SU-DHL-6 (cell line): ENCODE data around the gene DRAXIN.

ENCODE experiments used
- H2AFZ ChIP-seq: fragments of 200-600 bp; sonication (generic); 2 replicates; pipeline ENCODE4 v1.6.1; 2014; ENCODE audit warnings: low read depth, mild to moderate bottlenecking, moderate library complexity, mixed read lengths, antibody characterized with exemption, low read length; ENCODE audit not compliant: severe bottlenecking
- H3F3A ChIP-seq: fragments of 200-600 bp; shearing (Covaris generic); 2 replicates; pipeline ENCODE4 v1.6.0; 2016; ENCODE audit warnings: antibody characterized with exemption, mild to moderate bottlenecking; ENCODE audit not compliant: insufficient read depth
- H3K27ac ChIP-seq: fragments of 200-600 bp; sonication (generic); 2 replicates; pipeline ENCODE4 v1.5.1; 2016; ENCODE audit warnings: low read depth, mild to moderate bottlenecking, low read length, moderate library complexity, mixed read lengths
- H3K27me3 ChIP-seq: fragments of 200-600 bp; sonication (generic), shearing (Covaris generic); 2 replicates; pipeline ENCODE4 v1.6.0; 2014; ENCODE audit warnings: mild to moderate bottlenecking, low read length
- H3K36me3 ChIP-seq: fragments of 200-600 bp; sonication (generic); 2 replicates; pipeline ENCODE4 v1.6.1; 2014; ENCODE audit warnings: mild to moderate bottlenecking, low read length, mixed read lengths
- H3K4me2 ChIP-seq: fragments of 300-600, 200-600 bp; shearing (Covaris generic), sonication (generic); 2 replicates; pipeline ENCODE4 v1.6.0; 2014; ENCODE audit warnings: low read length, low read depth, mild to moderate bottlenecking; ENCODE audit not compliant: poor library complexity, severe bottlenecking
- H3K4me3 ChIP-seq: fragments of 200-600 bp; sonication (generic); 2 replicates; pipeline ENCODE4 v1.5.1; 2014; ENCODE audit warnings: antibody characterized with exemption, low read length, mild to moderate bottlenecking, mixed read lengths; ENCODE audit not compliant: insufficient read depth, poor library complexity, severe bottlenecking
- H3K79me2 ChIP-seq: fragments of 200-600 bp; sonication (generic); 2 replicates; pipeline ENCODE4 v1.6.1; 2014; ENCODE audit warnings: mild to moderate bottlenecking, low read length, moderate library complexity; ENCODE audit not compliant: insufficient read depth
- H3K9ac ChIP-seq: fragments of 200-600 bp; sonication (generic); 2 replicates; pipeline ENCODE4 v1.7.0; 2014; ENCODE audit warnings: mild to moderate bottlenecking, low read length
- H3K9me2 ChIP-seq: fragments of 200-600 bp; sonication (generic); replicated peaks from 2 replicates; pipeline ENCODE4 v1.6.1; 2014; ENCODE audit warnings: low read length; ENCODE audit not compliant: insufficient read depth
- H3K9me3 ChIP-seq: fragments of 200-600 bp; sonication (generic); 2 replicates; pipeline ENCODE4 v1.6.1; 2014; ENCODE audit warnings: low read length, mixed read lengths; ENCODE audit not compliant: insufficient read depth
- H4K20me1 ChIP-seq: fragments of 200-600 bp; sonication (generic); 2 replicates; pipeline ENCODE4 v1.6.1; 2014; ENCODE audit warnings: low read depth, mild to moderate bottlenecking, antibody characterized with exemption, low read length, moderate library complexity, mixed read lengths
- EZH2phosphoT487 ChIP-seq: fragments of 200-600 bp; sonication (generic), shearing (Covaris generic); conservative IDR thresholded peaks from 2 replicates; pipeline ENCODE4 v1.6.1; 2018; ENCODE audit warnings: mild to moderate bottlenecking, antibody characterized with exemption, low read length, moderate library complexity, mixed read lengths
- TF ChIP-seq, protein P1 (sequence below): fragments of 200-600 bp; sonication (generic); IDR thresholded peaks from one replicate; pipeline ENCODE4 v1.5.1; 2017; ENCODE audit warnings: antibody characterized with exemption, mild to moderate bottlenecking, low read length, moderate library complexity; ENCODE audit not compliant: insufficient read depth, poor library complexity, severe bottlenecking

DRAXIN gene

DNA sequence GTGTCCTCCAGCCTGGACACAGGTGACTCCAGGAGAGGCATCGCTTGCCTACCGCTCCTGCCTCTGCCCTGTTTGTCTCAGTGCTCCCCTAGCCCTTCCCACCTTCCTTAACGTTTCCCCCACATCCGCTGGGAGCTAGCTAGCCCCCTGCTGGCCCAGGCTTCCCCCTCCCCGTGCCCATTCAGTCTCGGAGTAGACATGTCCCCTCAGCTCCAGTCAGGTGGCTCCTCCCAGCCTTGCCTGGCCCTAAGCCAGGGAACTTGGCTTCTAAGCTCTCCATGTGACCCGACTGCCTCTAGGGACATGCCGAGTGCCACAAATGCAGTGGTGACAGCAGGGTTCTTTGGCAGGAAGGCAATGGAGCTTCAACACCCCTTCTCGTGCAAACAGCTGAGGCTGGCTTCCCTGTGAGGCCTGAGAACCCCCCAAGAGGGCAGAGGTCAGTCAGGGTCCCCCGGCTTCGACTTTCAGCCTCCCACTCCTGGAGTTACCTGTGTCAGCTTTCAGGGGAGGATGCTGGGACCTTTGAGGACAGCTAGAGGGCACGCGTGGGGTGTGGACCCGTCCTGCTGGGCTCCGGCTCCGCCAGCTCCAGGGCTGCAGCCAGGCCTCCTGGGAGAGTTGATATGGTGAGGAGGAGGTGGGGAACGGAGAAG is 16.2 kb downstream of the DRAXIN start:
- H3K4me2 ChIP-seq: no peak overlapping the region
- H3K36me3 ChIP-seq: no peaks in the 10 kb centered on the region
- H3K9me2 ChIP-seq: no peaks in the 10 kb centered on the region
- no peak overlapping the region for H3K9ac ChIP-seq
- no peak for TF ChIP-seq EZH2phosphoT487
- TF ChIP-seq, protein P1, sequence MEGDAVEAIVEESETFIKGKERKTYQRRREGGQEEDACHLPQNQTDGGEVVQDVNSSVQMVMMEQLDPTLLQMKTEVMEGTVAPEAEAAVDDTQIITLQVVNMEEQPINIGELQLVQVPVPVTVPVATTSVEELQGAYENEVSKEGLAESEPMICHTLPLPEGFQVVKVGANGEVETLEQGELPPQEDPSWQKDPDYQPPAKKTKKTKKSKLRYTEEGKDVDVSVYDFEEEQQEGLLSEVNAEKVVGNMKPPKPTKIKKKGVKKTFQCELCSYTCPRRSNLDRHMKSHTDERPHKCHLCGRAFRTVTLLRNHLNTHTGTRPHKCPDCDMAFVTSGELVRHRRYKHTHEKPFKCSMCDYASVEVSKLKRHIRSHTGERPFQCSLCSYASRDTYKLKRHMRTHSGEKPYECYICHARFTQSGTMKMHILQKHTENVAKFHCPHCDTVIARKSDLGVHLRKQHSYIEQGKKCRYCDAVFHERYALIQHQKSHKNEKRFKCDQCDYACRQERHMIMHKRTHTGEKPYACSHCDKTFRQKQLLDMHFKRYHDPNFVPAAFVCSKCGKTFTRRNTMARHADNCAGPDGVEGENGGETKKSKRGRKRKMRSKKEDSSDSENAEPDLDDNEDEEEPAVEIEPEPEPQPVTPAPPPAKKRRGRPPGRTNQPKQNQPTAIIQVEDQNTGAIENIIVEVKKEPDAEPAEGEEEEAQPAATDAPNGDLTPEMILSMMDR: no peak
- H3F3A ChIP-seq: no peaks in the 10 kb centered on the region
- no peaks in the 10 kb centered on the region for H4K20me1 ChIP-seq
- no peaks in the 10 kb centered on the region for H3K79me2 ChIP-seq
- no peak overlapping the region for H2AFZ ChIP-seq
- H3K4me3 ChIP-seq: no peak overlapping the region
- no peaks in the 10 kb centered on the region for H3K9me3 ChIP-seq
- H3K27ac ChIP-seq: no peak overlapping the region
- H3K27me3 ChIP-seq: no peaks in the 10 kb centered on the region

GRCh38 chr1:11708554-11709350 is 17.2 kb downstream of the DRAXIN start:
- Histone ChIP-seq H2AFZ (no peak overlapping the region), H3K79me2 (no peaks in the 10 kb centered on the region), H4K20me1 (no peaks in the 10 kb centered on the region), H3K4me3 (no peak overlapping the region), H3K27ac (no peak overlapping the region), H3F3A (no peaks in the 10 kb centered on the region), H3K9ac (no peak overlapping the region), H3K9me2 (no peaks in the 10 kb centered on the region), H3K4me2 (no peak overlapping the region), H3K9me3 (no peaks in the 10 kb centered on the region), H3K36me3 (no peaks in the 10 kb centered on the region), H3K27me3 (no peaks in the 10 kb centered on the region)
- TF ChIP-seq, protein P1: no peak
- TF ChIP-seq EZH2phosphoT487: no peak

GRCh38 chr1:11711490-11711889 is 20.0 kb downstream of the DRAXIN start:
- TF ChIP-seq EZH2phosphoT487: no peak
- TF ChIP-seq, protein P1: no peak
- no peak overlapping the region for H3K9ac ChIP-seq
- no peak overlapping the region for H3K27ac ChIP-seq
- no peaks in the 10 kb centered on the region for H3K27me3 ChIP-seq
- no peaks in the 10 kb centered on the region for H3K9me2 ChIP-seq
- H2AFZ ChIP-seq: no peak overlapping the region
- no peaks in the 10 kb centered on the region for H3K79me2 ChIP-seq
- no peak overlapping the region for H3K4me3 ChIP-seq
- no peaks in the 10 kb centered on the region for H3F3A ChIP-seq
- no peak overlapping the region for H3K4me2 ChIP-seq
- no peaks in the 10 kb centered on the region for H3K9me3 ChIP-seq
- no peaks in the 10 kb centered on the region for H4K20me1 ChIP-seq
- no peaks in the 10 kb centered on the region for H3K36me3 ChIP-seq
